ENCODE data around the gene GJC3.
"Not testable (repeated sequence)": the region's sequence is repeated elsewhere in the genome, so short reads cannot be mapped to it uniquely, and the experiment has no call there.

GJC3 gene

GRCh38 chr7:99928188-99928587 lies 1.2 kb downstream of the GJC3 start:
- no peak for DNase-seq

- no peak for DNase-seq
These were observed 1.9 kb downstream of the GJC3 start for GRCh38 chr7:99927536-99927935.

GRCh38 chr7:99926321-99926720 lies 3.1 kb downstream of the GJC3 start:
- DNase-seq = no peak

GRCh38 chr7:99923200-99923599 lies 6.2 kb downstream of the GJC3 start:
- no peak for DNase-seq

GRCh38 chr7:99920149-99920548 lies 9.3 kb downstream of the GJC3 start:
- DNase-seq = no peak

- DNase-seq = no peak
These were observed 9.7 kb downstream of the GJC3 start for GRCh38 chr7:99919814-99920112.

GRCh38 chr7:99918959-99919813 lies 10.2 kb downstream of the GJC3 start, which contains the start of gene TRIM4:
Gene TRIM4 (minus strand): TSS chr7:99919530. CDS start chr7:99919401, 129 bp downstream.
- peak; percentile 92 for DNase-seq

- no peak for DNase-seq
These were observed 18.4 kb downstream of the GJC3 start for GRCh38 chr7:99910976-99911375.

- no peak for DNase-seq
These were observed 27.8 kb downstream of the GJC3 start for GRCh38 chr7:99901581-99901980.

GRCh38 chr7:99899830-99900519 lies 29.4 kb downstream of the GJC3 start:
- no peak for DNase-seq

- DNase-seq = no peak
These were observed 30.6 kb downstream of the GJC3 start for GRCh38 chr7:99898836-99899235.

- DNase-seq = no peak
These were observed 31.4 kb downstream of the GJC3 start for GRCh38 chr7:99898023-99898357.

GRCh38 chr7:99897322-99898022 lies 31.9 kb downstream of the GJC3 start:
- no peak for DNase-seq

- DNase-seq = no peak
These were observed 34.7 kb downstream of the GJC3 start for GRCh38 chr7:99894738-99895137.

- no peak for DNase-seq
These were observed 36.1 kb downstream of the GJC3 start for GRCh38 chr7:99893280-99893679.

GRCh38 chr7:99890348-99890747 lies 39.1 kb downstream of the GJC3 start:
- not testable (repeated sequence) for DNase-seq

GRCh38 chr7:99888366-99888765 lies 41.1 kb downstream of the GJC3 start:
- DNase-seq = not testable (repeated sequence)

- DNase-seq = no peak
These were observed 48.0 kb downstream of the GJC3 start for GRCh38 chr7:99881370-99881769.

GRCh38 chr7:99876933-99877332 lies 52.5 kb downstream of the GJC3 start, which contains the start of gene OR2AE1:
Gene OR2AE1 (minus strand): TSS chr7:99877033. CDS start chr7:99877033, 0 bp downstream.
- no peak for DNase-seq

- no peak for DNase-seq
These were observed 52.9 kb downstream of the GJC3 start for GRCh38 chr7:99876491-99876890.
